Neuronal stem cell (in vitro differentiated cells): ENCODE results near the gene C1orf53.
A peak's percentile ranks its signal among the peaks of the same experiment; 100 is the strongest.

ENCODE experiments used
- DNase-seq: peaks from one replicate; pipeline ENCODE4 v3.0.0-alpha.2; 2013; ENCODE audit warnings: low spot score
- H2AFZ ChIP-seq: one replicate; pipeline ENCODE4 v1.6.1; 2013; ENCODE audit warnings: mild to moderate bottlenecking, low read length, inconsistent platforms
- H2AK5ac ChIP-seq: 2 replicates; pipeline ENCODE4 v1.6.1; 2013; ENCODE audit warnings: low read depth, mild to moderate bottlenecking, inconsistent platforms, low read length, moderate library complexity, mixed read lengths
- H2BK120ac ChIP-seq: 2 replicates; pipeline ENCODE4 v1.6.1; 2013; ENCODE audit warnings: low read depth, mild to moderate bottlenecking, inconsistent platforms, low read length, moderate library complexity, mixed read lengths
- H2BK12ac ChIP-seq: one replicate; pipeline ENCODE4 v1.6.1; 2013; ENCODE audit warnings: low read length, inconsistent platforms
- H2BK15ac ChIP-seq: 2 replicates; pipeline ENCODE4 v1.6.1; 2013; ENCODE audit warnings: mild to moderate bottlenecking, low read length, inconsistent platforms, mixed read lengths
- H2BK5ac ChIP-seq: one replicate; pipeline ENCODE4 v1.6.1; 2013; ENCODE audit warnings: inconsistent platforms, mild to moderate bottlenecking, low read length, moderate library complexity
- H3K14ac ChIP-seq: one replicate; pipeline ENCODE4 v1.6.1; 2013; ENCODE audit warnings: low read length, inconsistent platforms
- H3K18ac ChIP-seq: 2 replicates; pipeline ENCODE4 v1.6.1; 2013; ENCODE audit warnings: low read length, inconsistent platforms
- H3K23ac ChIP-seq: 2 replicates; pipeline ENCODE4 v1.6.1; 2013; ENCODE audit warnings: low read depth, mild to moderate bottlenecking, mixed read lengths, low read length, inconsistent platforms; ENCODE audit not compliant: poor library complexity
- H3K27ac ChIP-seq: replicated peaks from 3 replicates; pipeline ENCODE4 v1.5.1; 2013; ENCODE audit warnings: low read length, inconsistent platforms
- H3K27me3 ChIP-seq, 3 experiments: 2 replicates each; pipeline ENCODE4 v1.6.1; 2013; ENCODE audit warnings: low read length in 3 of 3, mild to moderate bottlenecking in 2 of 3, inconsistent platforms in 1 of 3, low read depth in 1 of 3, mixed read lengths in 1 of 3, moderate library complexity in 1 of 3; ENCODE audit not compliant: control insufficient read depth in 3 of 3, insufficient read depth in 3 of 3
- H3K36me3 ChIP-seq, 2 donors: replicated peaks in 1 of 2; 2 replicates each; pipeline ENCODE4 v1.6.1; 2013; ENCODE audit warnings: low read length in 2 of 2; ENCODE audit not compliant: control insufficient read depth in 2 of 2, insufficient read depth in 2 of 2
- H3K4ac ChIP-seq: 2 replicates; pipeline ENCODE4 v1.6.1; 2013; ENCODE audit warnings: inconsistent platforms, mild to moderate bottlenecking, low read length, moderate library complexity
- H3K4me1 ChIP-seq, 2 donors: 1 replicate in 1 of 2; 2 replicates in 1 of 2; pipeline ENCODE4 v1.6.1; 2013; ENCODE audit warnings: low read length in 2 of 2, low read depth in 1 of 2; ENCODE audit not compliant: control insufficient read depth in 2 of 2, insufficient read depth in 1 of 2
- H3K4me2 ChIP-seq: one replicate; pipeline ENCODE4 v1.6.1; 2013; ENCODE audit warnings: mild to moderate bottlenecking, low read length, inconsistent platforms; ENCODE audit not compliant: insufficient read depth, poor library complexity, severe bottlenecking
- H3K4me3 ChIP-seq, 2 donors: 2 replicates each; pipeline ENCODE4 v1.5.1; 2013; ENCODE audit warnings: low read length in 2 of 2, mild to moderate bottlenecking in 2 of 2, inconsistent platforms in 1 of 2, moderate library complexity in 1 of 2
- H3K79me1 ChIP-seq: one replicate; pipeline ENCODE4 v1.6.1; 2013; ENCODE audit warnings: low read depth, mild to moderate bottlenecking, inconsistent platforms, low read length, moderate library complexity
- H3K9ac ChIP-seq: one replicate; pipeline ENCODE4 v1.6.1; 2013; ENCODE audit warnings: mild to moderate bottlenecking, low read depth, low read length, inconsistent platforms; ENCODE audit not compliant: poor library complexity
- H3K9me3 ChIP-seq, 2 donors: replicated peaks in 1 of 2; 2 replicates each; pipeline versions ENCODE3 to v1.6.1; 2013; ENCODE audit warnings: low read length in 2 of 2, mild to moderate bottlenecking in 2 of 2, inconsistent platforms in 1 of 2, low read depth in 1 of 2, mixed read lengths in 1 of 2, moderate library complexity in 1 of 2; ENCODE audit not compliant: control insufficient read depth in 2 of 2, insufficient read depth in 1 of 2
- H4K8ac ChIP-seq: one replicate; pipeline ENCODE4 v1.6.1; 2013; ENCODE audit warnings: low read depth, mild to moderate bottlenecking, inconsistent platforms, low read length, moderate library complexity
- H4K91ac ChIP-seq: one replicate; pipeline ENCODE4 v1.6.1; 2013; ENCODE audit warnings: low read length, low read depth, mild to moderate bottlenecking, inconsistent platforms; ENCODE audit not compliant: poor library complexity
- WGBS, 2 donors: extraction: QIAGEN DNeasy Blood & Tissue Kit; methylation state at CpG; one replicate each; pipeline ENCODE4 v1.1.7; 2013; ENCODE audit warnings: missing lambda C conversion rate in 2 of 2, mixed read lengths in 1 of 2; ENCODE audit not compliant: insufficient read length in 2 of 2, insufficient replicate concordance in 1 of 2; ENCODE audit errors: extremely low coverage in 2 of 2; 5-methylcytosine and 5-hydroxymethylcytosine counted together

Gene C1orf53

DNA sequence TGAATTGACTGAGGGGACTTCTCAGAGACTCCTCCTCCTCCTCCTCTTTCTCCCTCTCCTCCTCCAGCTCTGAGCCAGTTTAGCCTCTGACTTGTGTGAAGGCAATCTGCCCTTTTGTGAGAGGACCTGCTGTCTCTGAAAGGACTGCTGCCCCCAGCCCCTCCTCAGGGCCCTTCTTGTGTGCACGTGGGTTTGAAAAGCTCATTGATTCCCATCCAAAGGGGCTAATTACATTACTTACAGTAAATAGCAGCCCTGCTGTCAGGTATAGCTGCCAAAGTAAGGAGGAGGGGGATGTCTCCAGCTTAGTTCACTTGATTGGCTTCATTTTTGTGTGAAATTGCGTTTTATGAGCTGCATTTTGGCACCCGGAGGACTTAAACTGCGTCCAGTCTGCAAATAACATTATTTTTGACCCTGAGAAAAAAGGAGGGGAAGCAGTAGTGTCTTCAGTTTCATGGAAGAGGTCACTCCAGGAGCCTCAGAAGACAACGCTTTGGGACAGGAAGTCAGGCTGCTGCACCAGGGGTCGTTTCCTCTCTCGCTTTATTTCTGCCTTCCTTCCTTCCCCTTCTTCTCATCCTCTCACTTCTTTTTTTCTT lies 12.9 kb downstream of the C1orf53 start:
- Histone ChIP-seq H3K4me1 (peaks cover 11 to 36% of the 10 kb centered on the region in 2 donors), H2BK15ac (no peak overlapping the region), H3K23ac (no peak overlapping the region), H2BK12ac (no peak overlapping the region), H2BK5ac (no peak overlapping the region), H3K4ac (no peak overlapping the region), H2AFZ (peak overlapping the region; percentile 88), H3K9ac (no peak overlapping the region), H3K4me3 (no peak overlapping the region), H3K18ac (no peak overlapping the region), H3K27ac (no peak overlapping the region), H3K9me3 (peaks cover 0 to 2% of the 10 kb centered on the region in 2 donors), H3K36me3 (no peaks in the 10 kb centered on the region), H2AK5ac (no peak overlapping the region), H2BK120ac (no peak overlapping the region), H3K4me2 (peak overlapping the region; percentile 84), H4K91ac (no peak overlapping the region), H3K79me1 (no peaks in the 10 kb centered on the region), H3K27me3 (peaks cover 61 to 100% (median 98%) of the 10 kb centered on the region in 3 experiments), H4K8ac (no peak overlapping the region), H3K14ac (no peak overlapping the region)
- WGBS, 2 donors: no CpG with 5 or more reads among the region's 7 CpGs
- DNase-seq: peak; percentile 26

DNA sequence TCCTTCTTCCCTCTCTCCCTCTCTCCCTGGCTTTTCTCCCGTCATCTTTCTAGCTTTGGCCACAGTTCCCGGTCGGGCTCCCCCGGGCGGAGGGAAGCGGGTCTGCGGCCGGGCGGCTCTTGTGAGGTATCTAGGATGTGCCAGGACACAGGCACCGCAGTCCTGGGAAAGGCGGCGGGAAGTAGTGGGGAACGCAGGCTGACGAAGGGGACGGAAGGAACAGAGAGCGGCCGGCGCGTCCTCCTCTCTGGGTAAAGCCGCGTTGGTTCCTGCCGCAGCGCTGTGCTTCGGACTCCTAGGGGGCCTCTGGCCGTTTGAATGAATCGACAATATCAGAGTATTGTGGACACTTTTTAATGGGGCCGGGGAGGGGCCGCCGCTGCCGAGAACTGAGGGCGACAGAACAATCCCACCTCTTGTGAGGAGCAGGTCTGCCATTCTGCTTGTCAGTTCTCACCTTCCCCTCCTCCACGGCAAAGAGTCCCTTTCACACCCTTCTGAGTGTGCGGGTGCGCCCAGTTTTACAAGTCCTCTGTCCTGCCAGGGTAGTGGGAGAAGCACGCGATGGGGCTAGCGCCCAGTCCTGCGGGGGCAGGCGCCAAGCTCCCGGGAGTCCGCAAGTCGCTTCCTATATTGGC lies 13.6 kb downstream of the C1orf53 start:
- no peak overlapping the region for H2BK5ac ChIP-seq
- H3K79me1 ChIP-seq: no peaks in the 10 kb centered on the region
- H4K8ac ChIP-seq: no peak overlapping the region
- peaks cover 0 to 2% of the 10 kb centered on the region in 2 donors for H3K9me3 ChIP-seq
- peak overlapping the region; percentile 18 to 30 for H3K4me3 ChIP-seq
- H3K23ac ChIP-seq: no peak overlapping the region
- WGBS, 2 donors: no CpG with 5 or more reads among the region's 42 CpGs
- DNase-seq: peak; percentile 79
- H3K27ac ChIP-seq: no peak overlapping the region
- H3K4me2 ChIP-seq: peak overlapping the region; percentile 84
- H2BK12ac ChIP-seq: no peak overlapping the region
- H3K18ac ChIP-seq: no peak overlapping the region
- H2AK5ac ChIP-seq: no peak overlapping the region
- peak overlapping the region; percentile 88 for H2AFZ ChIP-seq
- no peak overlapping the region for H3K14ac ChIP-seq
- no peak overlapping the region for H3K4ac ChIP-seq
- H3K27me3 ChIP-seq: peaks cover 58 to 100% (median 98%) of the 10 kb centered on the region in 3 experiments
- H2BK15ac ChIP-seq: no peak overlapping the region
- H2BK120ac ChIP-seq: no peak overlapping the region
- H3K36me3 ChIP-seq: no peaks in the 10 kb centered on the region
- no peak overlapping the region for H4K91ac ChIP-seq
- no peak overlapping the region for H3K9ac ChIP-seq
- peaks cover 11 to 37% of the 10 kb centered on the region in 2 donors for H3K4me1 ChIP-seq

DNA sequence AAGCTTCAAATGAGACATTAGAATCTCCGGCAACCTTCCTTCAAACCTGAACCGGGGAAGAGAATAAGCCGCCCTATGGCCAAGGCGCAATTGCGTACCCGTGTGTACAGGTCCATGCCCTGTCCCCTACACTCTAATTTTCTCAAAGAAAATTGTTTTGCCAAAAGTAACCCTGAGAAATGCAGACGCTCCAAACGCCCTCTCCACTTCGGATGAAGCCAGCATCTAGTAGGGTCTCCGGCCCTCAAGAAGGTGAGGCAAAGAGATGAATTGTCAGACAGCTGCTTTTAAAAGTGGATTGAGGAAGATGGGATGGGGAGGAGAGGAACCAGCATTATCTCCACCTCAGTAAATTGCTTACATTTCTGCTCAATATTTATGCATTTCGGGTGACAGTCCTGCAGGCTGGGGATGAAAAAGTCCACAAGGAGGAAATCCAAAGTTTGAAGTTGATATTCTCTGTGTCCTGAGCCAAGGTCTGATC lies 14.1 kb downstream of the C1orf53 start:
- H2BK120ac ChIP-seq: no peak overlapping the region
- no peak overlapping the region for H2BK15ac ChIP-seq
- no peak overlapping the region for H3K23ac ChIP-seq
- no CpG with 5 or more reads among the region's 11 CpGs for whole genome bisulfite sequencing, 2 donors
- no peak overlapping the region for H3K27ac ChIP-seq
- no peak overlapping the region for H4K8ac ChIP-seq
- no peak overlapping the region for H3K4ac ChIP-seq
- H3K36me3 ChIP-seq: no peaks in the 10 kb centered on the region
- no peaks in the 10 kb centered on the region for H3K79me1 ChIP-seq
- H3K14ac ChIP-seq: no peak overlapping the region
- peaks cover 57 to 100% (median 98%) of the 10 kb centered on the region in 3 experiments for H3K27me3 ChIP-seq
- DNase-seq: peak; percentile 33
- H3K4me3 ChIP-seq: no peak overlapping the region
- H4K91ac ChIP-seq: no peak overlapping the region
- peaks cover 0 to 2% of the 10 kb centered on the region in 2 donors for H3K9me3 ChIP-seq
- no peak overlapping the region for H2BK5ac ChIP-seq
- H2AK5ac ChIP-seq: no peak overlapping the region
- H2BK12ac ChIP-seq: no peak overlapping the region
- peak overlapping the region; percentile 88 for H2AFZ ChIP-seq
- no peak overlapping the region for H3K9ac ChIP-seq
- H3K18ac ChIP-seq: no peak overlapping the region
- H3K4me1 ChIP-seq: peaks cover 11 to 40% of the 10 kb centered on the region in 2 donors
- peak overlapping the region; percentile 84 for H3K4me2 ChIP-seq
